Loucy (cell line): Measurements from ENCODE around the gene AATK.

Source experiments
- CTCF ChIP-seq: fragments of 200-600 bp; sonication (generic); conservative IDR thresholded peaks from 2 replicates; pipeline ENCODE4 v1.5.1; 2014; ENCODE audit warnings: mild to moderate bottlenecking, antibody characterized with exemption, low read length
- EZH2phosphoT487 ChIP-seq: fragments of 200-600 bp; IDR thresholded peaks from 2 replicates; pipeline ENCODE4 v1.6.1; 2018; ENCODE audit warnings: antibody characterized with exemption, mild to moderate bottlenecking, moderate library complexity, borderline replicate concordance

- TF ChIP-seq CTCF, result no peak
- no peak for TF ChIP-seq EZH2phosphoT487
Observed at GRCh38 chr17:81112450-81112849, 53.6 kb downstream of the AATK start.
